Right lobe of liver (tissue), 4 donors: ENCODE results near the gene CTIF.

Experiments
- CTCF ChIP-seq, 4 donors: fragments of 200-600 bp in 3 of 4; fragments of 450-650 bp in 1 of 4; IDR thresholded peaks; one replicate each; pipeline versions ENCODE4 v1.5.1 to v1.8.0; 2016 to 2022; ENCODE audit warnings: antibody characterized with exemption in 4 of 4, mild to moderate bottlenecking in 2 of 4
- POLR2A ChIP-seq: fragments of 450-650 bp; IDR thresholded peaks from one replicate; pipeline ENCODE4 v1.6.1; 2017; ENCODE audit warnings: antibody characterized with exemption, mild to moderate bottlenecking
- donor health status: DM: no; HTN: no; CAD: no.
- donor health status: DM: no; HTN: no; CAD: no.
- donor health status: DM: no; HTN: yes; CAD: no.

- no peak for TF ChIP-seq CTCF (IDR thresholded peaks at IDR 0.05)
- TF ChIP-seq POLR2A = no peak
Measured at GRCh38 chr18:48851599-48851960, 312.7 kb downstream of the CTIF start.
